ENCODE results near the gene RAB11FIP3. TPM values are rescaled to one million over a fixed set of nuclear protein-coding genes. Genes with fewer than 3 reads are reported as not detected.
A peak's percentile ranks its signal among the peaks of the same experiment; 100 is the strongest.

Gene RAB11FIP3
- total and polyA plus RNA-seq, 2 of the 13 experiments (the other 11 are each of a cell fraction or from before 2014, with no cell fraction given): 34.3 to 57.6 TPM

GRCh38 chr16:405548-406506, 19.6 kb upstream of the RAB11FIP3 start (continued):
- TF ChIP-seq ZSCAN25 (CRISPR knock-in tag; IDR thresholded peaks at IDR 0.05): 0 out of 2 replicates have a peak, but pooled peaks have one; percentile 31
- no peak; the same call in 1 of the 2 replicates for TF ChIP-seq FOXC1 (CRISPR knock-in tag; IDR thresholded peaks at IDR 0.05; ENCODE audit: borderline replicate concordance)
- TF ChIP-seq THAP8 (CRISPR knock-in tag; IDR thresholded peaks at IDR 0.05; ENCODE audit: borderline replicate concordance): no peak
- no peak for TF ChIP-seq CENPX (CRISPR knock-in tag; IDR thresholded peaks at IDR 0.05)
- TF ChIP-seq NFRKB (IDR thresholded peaks at IDR 0.05): no peak
- TF ChIP-seq U2AF2 (IDR thresholded peaks at IDR 0.05; ENCODE audit: low read depth, low read length): no peak
- no peak for TF ChIP-seq TCF7L2 (IDR thresholded peaks at IDR 0.05; ENCODE audit: low read depth, low read length)
- peak; percentile 89 for TF ChIP-seq ZBTB20 (CRISPR knock-in tag; IDR thresholded peaks at IDR 0.05; ENCODE audit: borderline replicate concordance, low read depth)
- TF ChIP-seq ARNT2 (CRISPR knock-in tag; IDR thresholded peaks at IDR 0.05; ENCODE audit: low read depth): peak; percentile 73
- no peak for TF ChIP-seq CTCF (CRISPR knock-in tag; IDR thresholded peaks at IDR 0.05)
- TF ChIP-seq NR1H2 (CRISPR knock-in tag; IDR thresholded peaks at IDR 0.05; ENCODE audit: borderline replicate concordance, low read depth): no peak
- no peak for TF ChIP-seq KLF15 (CRISPR knock-in tag; IDR thresholded peaks at IDR 0.05; ENCODE audit: borderline replicate concordance)
- TF ChIP-seq DZIP1 (CRISPR knock-in tag; IDR thresholded peaks at IDR 0.05): no peak
- TF ChIP-seq SNAI1 (CRISPR knock-in tag; IDR thresholded peaks at IDR 0.05; ENCODE audit: borderline replicate concordance): no peak
- TF ChIP-seq PAXIP1 (CRISPR knock-in tag; conservative IDR thresholded peaks at IDR 0.05): peak; percentile 89
- 0 out of 2 replicates have a peak, but pooled peaks have one; percentile 32 for TF ChIP-seq PHF20 (CRISPR knock-in tag; IDR thresholded peaks at IDR 0.05)
- no peak for TF ChIP-seq ZNF10 (CRISPR knock-in tag; IDR thresholded peaks at IDR 0.05; ENCODE audit: borderline replicate concordance, low read depth)
- no peak for TF ChIP-seq MLLT10 (CRISPR knock-in tag; IDR thresholded peaks at IDR 0.05)
- TF ChIP-seq SKI (IDR thresholded peaks at IDR 0.05; ENCODE audit: partially characterized antibody): peak; percentile 53
